ENCODE results near the gene LGALS14. TPM values are rescaled to one million over a fixed set of nuclear protein-coding genes. Genes with fewer than 3 reads are reported as not detected.

Gene LGALS14
- total RNA-seq, 2 donors from 2014 or later, result not detected

DNA sequence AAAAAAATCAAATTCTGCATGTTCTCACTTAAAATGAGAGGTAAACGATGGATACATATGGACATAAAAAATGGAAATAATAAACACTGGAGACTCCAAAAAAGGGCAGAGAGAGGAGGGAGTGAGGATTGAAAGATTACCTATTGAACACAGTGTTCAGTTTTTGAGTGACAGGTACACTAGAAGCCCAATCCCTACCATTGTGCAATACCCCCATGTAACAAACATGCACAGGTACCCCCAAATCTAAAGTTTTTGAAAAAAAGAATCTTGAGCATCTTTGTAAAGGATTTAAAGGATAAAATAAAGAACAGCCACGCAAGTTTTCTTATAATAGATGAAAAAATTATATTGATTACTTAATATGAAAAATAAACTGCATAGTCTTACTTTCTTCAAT, 50.3 kb downstream of the LGALS14 start:
- no peak overlapping the region for H3K4me3 ChIP-seq
- 87% methylated on average over 2 of the region's 2 CpGs for WGBS
- H3K27ac ChIP-seq, result no peak overlapping the region
- H3K36me3 ChIP-seq, result no peaks in the 10 kb centered on the region
- H3K27me3 ChIP-seq (replicated peaks; ENCODE audit: insufficient read depth), result peaks cover 2% of the 10 kb centered on the region
- H3K9me3 ChIP-seq, result no peaks in the 10 kb centered on the region
- DNase-seq (ENCODE audit: low spot score), result no peak
- no peaks in the 10 kb centered on the region for H3K4me1 ChIP-seq (replicated peaks)
- intact Hi-C loops (cut with DNase I), result no loop called here
- TF ChIP-seq POLR2A (IDR thresholded peaks at IDR 0.05) (no peak), CTCF (IDR thresholded peaks at IDR 0.05) (no peak), POLR2AphosphoS5 (IDR thresholded peaks at IDR 0.05) (no peak)

DNA sequence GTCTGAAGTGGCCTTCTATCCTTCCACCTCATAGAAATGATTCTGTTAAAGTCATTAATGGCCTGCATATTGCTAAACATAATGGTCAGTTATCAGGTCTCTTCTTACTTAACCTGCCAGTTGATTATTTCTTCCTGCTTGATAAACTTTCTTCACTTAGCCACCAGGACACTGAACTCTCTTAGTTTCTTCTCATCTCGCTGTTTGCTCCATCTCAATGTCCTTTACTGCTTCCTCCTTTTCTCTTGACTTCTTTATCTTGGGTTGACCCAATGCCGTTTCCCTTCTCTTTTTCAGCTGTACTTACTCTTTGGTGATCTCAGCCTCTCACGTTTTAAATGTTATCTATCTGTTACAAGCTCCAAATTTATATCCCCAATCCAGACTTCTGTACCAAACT, 50.7 kb downstream of the LGALS14 start:
- H3K27ac ChIP-seq, result no peak overlapping the region
- H3K4me3 ChIP-seq, result no peak overlapping the region
- TF ChIP-seq POLR2AphosphoS5 (IDR thresholded peaks at IDR 0.05) (no peak), POLR2A (IDR thresholded peaks at IDR 0.05) (no peak), CTCF (IDR thresholded peaks at IDR 0.05) (no peak)
- H3K27me3 ChIP-seq (replicated peaks; ENCODE audit: insufficient read depth), result peaks cover 2% of the 10 kb centered on the region
- 56% methylated on average over 3 of the region's 3 CpGs for WGBS
- DNase-seq (ENCODE audit: low spot score), result no peak
- no peaks in the 10 kb centered on the region for H3K36me3 ChIP-seq
- intact Hi-C loops (cut with DNase I), result no loop called here
- no peaks in the 10 kb centered on the region for H3K9me3 ChIP-seq
- H3K4me1 ChIP-seq (replicated peaks), result no peaks in the 10 kb centered on the region

Small RNAs within 50 kb of the gene (small RNA-seq; reads per million reads assigned to genes)
- gene RPS29P27, result 0 reads per million in 2 donors

Other genes starting within 250 kb of the LGALS14 start
- 10 to 100 TPM; 54.1 to 75.5 TPM for gene TIMM50, start 223.6 kb upstream of the LGALS14 start, total RNA-seq
- gene DLL3, start 205.5 kb upstream of the LGALS14 start, total RNA-seq, result 1 to 10 TPM in 1 of 2 donors, not detected in 1; 6.3 TPM
- gene SELENOV, start 189.3 kb upstream of the LGALS14 start, total RNA-seq, result not detected
- gene EID2B, start 171.6 kb upstream of the LGALS14 start, total RNA-seq, result 1 to 10 TPM; 2.6 to 4.5 TPM
- gene EID2, start 164.3 kb upstream of the LGALS14 start, total RNA-seq, result 10 to 100 TPM; 21.1 to 25.3 TPM
- gene LGALS13, start 102.0 kb upstream of the LGALS14 start, total RNA-seq, result not detected
- not detected for gene LGALS16, start 48.6 kb upstream of the LGALS14 start, total RNA-seq
- not detected for gene CLC, start 33.5 kb downstream of the LGALS14 start, total RNA-seq
- gene LEUTX, start 74.4 kb downstream of the LGALS14 start, total RNA-seq, result not detected
- 10 to 100 TPM; 18.2 to 48.7 TPM for gene DYRK1B, start 129.7 kb downstream of the LGALS14 start, total RNA-seq
- 100 to 1,000 TPM; 139 to 224 TPM for gene FBL, start 141.9 kb downstream of the LGALS14 start, total RNA-seq
- gene FCGBP, start 230.2 kb downstream of the LGALS14 start, total RNA-seq, result 10 to 100 TPM; 42.4 to 73.5 TPM